ENCODE results near the gene OLFML2A. TPM values are rescaled to one million over a fixed set of nuclear protein-coding genes. Genes with fewer than 3 reads are reported as not detected.

Gene OLFML2A
- polyA plus RNA-seq, 3 donors from 2014 or later: not detected

GRCh38 chr9:124752967-124753366 lies 24.0 kb upstream of the OLFML2A start:
- H3K27ac Mint-ChIP-seq: no peak overlapping the region

DNA sequence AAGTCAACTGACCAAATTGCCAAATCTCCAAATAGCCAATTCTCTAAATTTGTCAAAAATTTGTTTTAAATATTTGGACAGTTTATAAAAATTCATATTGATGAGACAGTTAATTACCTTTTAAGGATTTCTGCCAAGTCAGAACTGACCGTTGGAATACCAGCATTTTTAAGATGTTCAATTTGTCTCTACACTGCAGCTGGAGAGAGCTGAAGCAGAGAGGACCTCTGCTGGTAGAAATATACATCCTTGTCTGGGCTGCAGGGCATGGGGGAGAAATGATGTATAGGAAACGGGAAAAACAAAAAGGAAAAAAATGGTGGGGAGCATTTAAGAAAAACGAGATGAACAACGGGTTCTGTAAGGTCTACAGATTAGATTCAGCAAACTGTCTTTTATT lies 22.6 kb upstream of the OLFML2A start:
- Mint-ChIP-seq H3K9me3 (no peaks in the 10 kb centered on the region), H3K4me3 (no peak overlapping the region), H3K27me3 (ENCODE audit: low read depth in 3 of 3) (peaks cover 0 to 22% (median 14%) of the 10 kb centered on the region in 3 donors), H3K36me3 (no peaks in the 10 kb centered on the region), H3K27ac (no peak overlapping the region), H3K4me1 (no peaks in the 10 kb centered on the region)
- no peak for DNase-seq

More at GRCh38 chr9:124752967-124753366, 24.0 kb upstream of the OLFML2A start:
- H3K27me3 Mint-ChIP-seq (ENCODE audit: low read depth in 3 of 3): peaks cover 0 to 22% (median 10%) of the 10 kb centered on the region in 3 donors
- no peaks in the 10 kb centered on the region for H3K36me3 Mint-ChIP-seq
- DNase-seq: no peak
- no peaks in the 10 kb centered on the region for H3K9me3 Mint-ChIP-seq
- H3K4me1 Mint-ChIP-seq: no peaks in the 10 kb centered on the region
- no peak overlapping the region for H3K4me3 Mint-ChIP-seq

DNA sequence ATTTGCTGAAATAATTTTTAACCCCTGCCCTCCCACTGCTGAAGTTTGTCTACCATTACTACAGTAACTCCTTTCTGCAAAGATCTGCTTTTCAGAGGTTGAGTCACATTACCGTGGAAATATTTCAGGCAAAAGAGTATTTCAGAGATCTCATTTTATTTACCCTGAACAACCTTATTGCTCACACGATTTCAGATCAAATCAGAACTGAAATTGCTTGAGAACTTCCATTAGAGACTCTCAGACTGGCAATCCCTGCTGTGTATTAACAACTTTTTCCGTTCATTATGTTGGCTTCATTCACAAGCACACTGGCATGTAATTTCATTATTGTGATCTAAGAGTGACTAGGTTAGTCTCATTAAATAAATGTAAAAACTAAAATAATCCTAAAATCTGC lies 21.9 kb upstream of the OLFML2A start:
- H3K27ac Mint-ChIP-seq: no peak overlapping the region
- no peaks in the 10 kb centered on the region for H3K9me3 Mint-ChIP-seq
- no peaks in the 10 kb centered on the region for H3K36me3 Mint-ChIP-seq
- H3K4me3 Mint-ChIP-seq: no peak overlapping the region
- H3K27me3 Mint-ChIP-seq (ENCODE audit: low read depth in 3 of 3): peaks cover 0 to 22% (median 16%) of the 10 kb centered on the region in 3 donors
- H3K4me1 Mint-ChIP-seq: no peaks in the 10 kb centered on the region
- no peak for DNase-seq

DNA sequence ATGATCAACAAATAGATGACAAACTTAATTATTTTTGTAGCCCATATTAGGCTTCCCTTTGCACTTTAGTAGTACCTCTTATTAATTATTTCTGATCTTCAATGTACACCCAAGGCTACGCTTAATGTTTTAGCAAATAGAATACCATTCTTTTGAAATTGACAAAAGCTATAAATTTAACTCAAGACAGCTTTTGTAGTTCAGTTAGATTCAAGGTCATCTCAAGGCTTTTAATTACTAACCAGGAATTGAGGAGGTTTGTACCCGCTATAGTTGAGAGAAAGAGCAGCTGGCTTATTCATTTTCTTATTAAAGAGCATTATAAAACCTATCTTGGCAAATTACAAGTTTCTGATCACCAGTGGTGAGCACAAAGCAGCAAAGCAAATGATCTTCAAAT lies 20.9 kb upstream of the OLFML2A start:
- no peaks in the 10 kb centered on the region for H3K4me1 Mint-ChIP-seq
- H3K27ac Mint-ChIP-seq: no peak overlapping the region
- H3K4me3 Mint-ChIP-seq: no peak overlapping the region
- no peaks in the 10 kb centered on the region for H3K36me3 Mint-ChIP-seq
- H3K27me3 Mint-ChIP-seq (ENCODE audit: low read depth in 3 of 3): peaks cover 0 to 23% (median 16%) of the 10 kb centered on the region in 3 donors
- no peak for DNase-seq
- H3K9me3 Mint-ChIP-seq: no peaks in the 10 kb centered on the region

GRCh38 chr9:124757616-124758015 lies 19.3 kb upstream of the OLFML2A start:
- no peak for DNase-seq
- Mint-ChIP-seq H3K4me1 (no peaks in the 10 kb centered on the region), H3K36me3 (no peaks in the 10 kb centered on the region), H3K4me3 (no peak overlapping the region), H3K27ac (no peak overlapping the region), H3K9me3 (no peaks in the 10 kb centered on the region), H3K27me3 (ENCODE audit: low read depth in 3 of 3) (peaks cover 0 to 32% (median 17%) of the 10 kb centered on the region in 3 donors)

DNA sequence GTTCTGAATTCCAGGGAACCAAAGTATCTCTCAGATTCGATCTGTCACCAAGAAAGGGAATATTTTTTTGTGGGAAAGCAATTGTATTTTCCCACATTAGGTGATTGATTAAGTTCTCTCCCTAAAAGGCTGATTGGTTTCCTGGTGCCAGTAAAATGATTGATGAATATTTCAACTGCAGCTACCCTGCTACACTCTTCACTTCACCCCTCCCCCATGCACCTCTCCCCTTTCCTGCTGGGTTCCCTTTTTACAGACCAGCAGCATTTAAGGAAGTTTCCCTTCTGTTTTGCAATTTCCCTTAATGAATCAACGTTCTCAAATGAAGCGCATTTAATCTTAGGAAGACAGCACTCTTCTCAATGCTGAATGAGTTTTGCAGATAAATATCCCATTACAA lies 18.9 kb upstream of the OLFML2A start:
- H3K9me3 Mint-ChIP-seq: no peaks in the 10 kb centered on the region
- no peaks in the 10 kb centered on the region for H3K36me3 Mint-ChIP-seq
- H3K27ac Mint-ChIP-seq: no peak overlapping the region
- no peak for DNase-seq
- H3K27me3 Mint-ChIP-seq (ENCODE audit: low read depth in 3 of 3): peaks cover 0 to 34% (median 15%) of the 10 kb centered on the region in 3 donors
- no peaks in the 10 kb centered on the region for H3K4me1 Mint-ChIP-seq
- H3K4me3 Mint-ChIP-seq: no peak overlapping the region

- no peak for DNase-seq
- Mint-ChIP-seq H3K36me3 (no peaks in the 10 kb centered on the region), H3K27me3 (ENCODE audit: low read depth in 3 of 3) (peaks cover 0 to 38% (median 15%) of the 10 kb centered on the region in 3 donors), H3K27ac (no peak overlapping the region), H3K9me3 (no peaks in the 10 kb centered on the region), H3K4me1 (no peaks in the 10 kb centered on the region), H3K4me3 (no peak overlapping the region)
Measured at GRCh38 chr9:124758691-124759090, 18.2 kb upstream of the OLFML2A start.

- Mint-ChIP-seq H3K27ac (no peak overlapping the region), H3K4me1 (no peaks in the 10 kb centered on the region), H3K36me3 (no peaks in the 10 kb centered on the region), H3K9me3 (no peaks in the 10 kb centered on the region), H3K27me3 (ENCODE audit: low read depth in 3 of 3) (peaks cover 0 to 42% (median 15%) of the 10 kb centered on the region in 3 donors), H3K4me3 (no peak overlapping the region)
- no peak for DNase-seq
Measured at GRCh38 chr9:124759327-124759726, 17.6 kb upstream of the OLFML2A start.

GRCh38 chr9:124760719-124761118 lies 16.2 kb upstream of the OLFML2A start:
- Mint-ChIP-seq H3K27me3 (ENCODE audit: low read depth in 3 of 3) (peaks cover 0 to 45% (median 9%) of the 10 kb centered on the region in 3 donors), H3K36me3 (no peaks in the 10 kb centered on the region), H3K27ac (no peak overlapping the region)

DNA sequence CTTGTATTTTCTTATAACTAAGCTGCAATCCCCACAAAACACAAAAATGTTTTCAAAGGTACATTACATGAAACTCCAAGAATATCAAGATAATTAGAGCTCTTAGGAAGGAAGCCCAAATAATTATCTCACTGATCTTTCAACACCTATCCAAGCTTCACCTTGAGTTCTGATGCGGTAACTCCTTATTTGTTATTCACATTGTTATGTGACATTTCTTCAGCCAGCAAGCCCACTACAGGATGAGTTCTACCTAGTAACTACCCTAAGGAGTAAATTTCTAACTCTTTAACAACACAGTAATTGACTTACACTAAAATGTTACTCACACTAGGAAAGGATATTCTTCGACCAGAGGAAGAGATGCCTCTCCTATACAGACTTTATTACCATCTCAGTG lies 15.7 kb upstream of the OLFML2A start:
- Mint-ChIP-seq H3K9me3 (no peaks in the 10 kb centered on the region), H3K4me3 (no peak overlapping the region), H3K27me3 (ENCODE audit: low read depth in 3 of 3) (peaks cover 0 to 42% (median 11%) of the 10 kb centered on the region in 3 donors), H3K27ac (no peak overlapping the region), H3K36me3 (no peaks in the 10 kb centered on the region), H3K4me1 (no peaks in the 10 kb centered on the region)
- no peak for DNase-seq

More at GRCh38 chr9:124760719-124761118, 16.2 kb upstream of the OLFML2A start:
- no peaks in the 10 kb centered on the region for H3K4me1 Mint-ChIP-seq
- no peak overlapping the region for H3K4me3 Mint-ChIP-seq
- no peaks in the 10 kb centered on the region for H3K9me3 Mint-ChIP-seq
- DNase-seq: no peak

DNA sequence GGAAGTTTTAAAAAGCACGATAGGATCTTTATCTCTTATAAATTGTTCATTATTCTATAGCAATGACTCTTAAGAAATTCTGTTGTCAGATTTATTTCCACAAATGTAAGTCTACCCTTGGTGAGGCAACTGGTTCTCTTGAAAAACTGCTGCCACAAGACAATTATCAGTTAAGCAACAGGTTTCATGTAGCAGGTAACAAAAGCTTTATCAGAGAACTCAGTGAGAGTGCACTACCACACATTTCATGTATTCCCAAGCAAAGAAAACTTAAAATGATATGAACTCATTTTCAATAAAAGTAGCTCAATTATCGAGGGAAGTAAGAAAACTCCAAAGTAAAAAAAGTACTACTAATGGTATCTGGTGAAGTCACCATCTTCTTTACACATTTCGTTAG lies 15.2 kb upstream of the OLFML2A start:
- Mint-ChIP-seq H3K27me3 (ENCODE audit: low read depth in 3 of 3) (peaks cover 0 to 41% (median 14%) of the 10 kb centered on the region in 3 donors), H3K27ac (no peak overlapping the region), H3K9me3 (no peaks in the 10 kb centered on the region), H3K4me3 (no peak overlapping the region), H3K36me3 (no peaks in the 10 kb centered on the region), H3K4me1 (no peaks in the 10 kb centered on the region)
- DNase-seq: no peak

DNA sequence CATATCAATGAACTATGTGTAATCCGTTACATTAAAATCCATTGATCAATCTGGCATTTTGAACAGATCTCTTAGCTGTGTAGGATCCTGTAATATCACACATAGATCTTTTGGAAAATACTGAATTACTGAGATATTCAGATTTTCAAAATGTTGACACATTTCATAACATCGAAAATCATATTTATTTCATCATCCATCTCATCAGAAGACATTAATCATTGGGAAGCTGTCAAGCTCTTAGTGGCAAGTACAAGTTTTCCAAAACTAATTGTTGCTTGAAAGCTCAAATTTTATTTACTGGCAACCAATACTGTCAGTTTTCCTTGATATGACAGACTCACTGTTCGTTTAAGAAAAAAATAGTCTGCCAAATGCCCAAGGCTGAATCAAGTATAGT lies 14.3 kb upstream of the OLFML2A start:
- no peaks in the 10 kb centered on the region for H3K36me3 Mint-ChIP-seq
- peaks cover 0 to 48% (median 14%) of the 10 kb centered on the region in 3 donors for H3K27me3 Mint-ChIP-seq (ENCODE audit: low read depth in 3 of 3)
- no peak for DNase-seq
- H3K4me3 Mint-ChIP-seq: no peak overlapping the region
- H3K9me3 Mint-ChIP-seq: no peaks in the 10 kb centered on the region
- no peak overlapping the region for H3K27ac Mint-ChIP-seq
- H3K4me1 Mint-ChIP-seq: no peaks in the 10 kb centered on the region

DNA sequence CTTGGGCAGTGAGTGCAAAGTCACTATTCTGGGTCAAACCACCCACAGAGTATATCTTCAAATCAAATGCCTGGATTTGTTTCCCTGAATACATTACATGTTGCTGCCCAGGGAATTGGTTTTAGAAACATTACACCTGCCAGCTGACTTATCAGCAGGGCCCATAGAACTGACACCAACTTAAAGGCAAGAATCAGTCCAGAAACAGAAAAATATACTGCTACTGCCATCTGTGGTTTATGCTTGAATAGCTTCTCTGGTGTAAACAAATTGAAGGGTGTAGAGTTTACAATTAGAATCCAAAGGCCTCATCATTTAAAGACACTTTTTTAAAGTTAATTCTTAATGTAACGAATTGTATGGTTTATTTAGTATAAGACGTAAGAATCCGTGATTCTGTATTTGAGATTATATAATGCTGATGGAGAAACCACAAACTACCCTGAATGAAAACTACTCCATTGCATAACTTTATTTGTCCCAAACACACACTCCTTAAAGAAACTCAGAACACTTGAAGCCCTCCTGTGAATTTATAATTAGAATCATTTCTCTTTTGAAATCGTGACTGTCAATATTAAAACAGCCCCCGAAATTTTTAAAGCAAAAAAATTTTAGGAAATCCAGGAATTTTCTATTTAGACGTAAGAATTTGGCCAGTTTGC lies 12.0 kb upstream of the OLFML2A start:
- no peak overlapping the region for H3K27ac Mint-ChIP-seq
- DNase-seq: no peak
- H3K4me1 Mint-ChIP-seq: peaks cover 7 to 8% of the 10 kb centered on the region in 2 donors
- H3K9me3 Mint-ChIP-seq: no peaks in the 10 kb centered on the region
- no peak overlapping the region for H3K4me3 Mint-ChIP-seq
- H3K36me3 Mint-ChIP-seq: no peaks in the 10 kb centered on the region
- peaks cover 6 to 70% (median 21%) of the 10 kb centered on the region in 3 donors for H3K27me3 Mint-ChIP-seq (ENCODE audit: low read depth in 3 of 3)

DNA sequence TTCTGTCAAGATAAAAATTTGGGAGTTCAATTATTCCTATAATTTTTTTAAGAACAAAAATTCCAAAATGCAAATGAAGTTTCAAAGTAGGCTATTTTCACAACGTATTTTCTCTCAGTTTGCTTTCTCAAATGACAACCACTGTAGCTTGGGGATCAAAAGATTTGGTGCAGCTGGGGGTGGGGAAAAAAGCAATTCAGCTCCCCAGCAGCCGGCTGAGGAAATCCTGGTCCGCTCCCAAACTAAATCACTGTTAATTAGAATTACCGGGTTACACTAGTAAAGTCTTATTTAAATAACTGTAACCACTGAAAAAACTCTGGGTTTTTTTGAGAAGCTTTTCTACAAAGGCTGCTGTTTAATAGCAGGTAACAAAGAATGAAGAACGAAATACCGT lies 11.5 kb upstream of the OLFML2A start:
- no peak for DNase-seq
- Mint-ChIP-seq H3K9me3 (no peaks in the 10 kb centered on the region), H3K27me3 (ENCODE audit: low read depth in 3 of 3) (peaks cover 6 to 71% (median 23%) of the 10 kb centered on the region in 3 donors), H3K36me3 (no peaks in the 10 kb centered on the region), H3K4me1 (peaks cover 11 to 13% of the 10 kb centered on the region in 2 donors), H3K27ac (no peak overlapping the region), H3K4me3 (no peak overlapping the region)

DNA sequence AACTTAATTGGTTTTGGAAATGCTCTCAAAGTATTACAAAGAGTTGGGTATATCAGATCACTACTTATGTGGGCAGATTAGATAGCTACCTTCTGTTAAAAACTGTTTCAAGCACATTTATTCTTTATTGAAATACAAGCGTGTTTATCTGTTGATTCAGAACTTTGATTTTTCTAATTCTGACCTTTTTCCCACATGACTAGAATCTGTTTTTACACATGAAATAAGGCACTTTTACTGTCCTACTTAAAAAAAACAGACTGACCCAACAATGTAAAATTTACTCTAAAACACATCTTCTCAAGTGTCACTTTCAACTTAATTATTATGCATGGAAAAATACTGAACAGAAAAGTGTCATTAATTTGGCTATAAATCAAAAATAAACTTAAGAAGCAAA lies 10.6 kb upstream of the OLFML2A start:
- no peak for DNase-seq
- Mint-ChIP-seq H3K27ac (no peak overlapping the region), H3K27me3 (ENCODE audit: low read depth in 3 of 3) (peaks cover 8 to 67% (median 23%) of the 10 kb centered on the region in 3 donors), H3K4me3 (no peak overlapping the region), H3K36me3 (no peaks in the 10 kb centered on the region), H3K9me3 (no peaks in the 10 kb centered on the region), H3K4me1 (peaks cover 13 to 17% of the 10 kb centered on the region in 2 donors)
